ENCODE measurements around the gene ARHGEF28.

ARHGEF28 gene

GRCh38 chr5:73693573-73694061 is 67.6 kb downstream of the ARHGEF28 start:
- DNase-seq: no peak

- no peak for DNase-seq
Measured at GRCh38 chr5:73694089-73694488, 68.1 kb downstream of the ARHGEF28 start.

- no peak for DNase-seq
Measured at GRCh38 chr5:73698011-73698410, 72.0 kb downstream of the ARHGEF28 start.

GRCh38 chr5:73701566-73701965 is 75.6 kb downstream of the ARHGEF28 start:
- no peak for DNase-seq

- no peak for DNase-seq
Measured at GRCh38 chr5:73702534-73702933, 76.5 kb downstream of the ARHGEF28 start.

- DNase-seq: no peak
Measured at GRCh38 chr5:73702951-73703350, 77.0 kb downstream of the ARHGEF28 start.

- no peak for DNase-seq
Measured at GRCh38 chr5:73705364-73705763, 79.4 kb downstream of the ARHGEF28 start.

- DNase-seq: no peak
Measured at GRCh38 chr5:73706963-73707362, 81.0 kb downstream of the ARHGEF28 start.

- DNase-seq: no peak
Measured at GRCh38 chr5:73709536-73710129, 83.6 kb downstream of the ARHGEF28 start.

GRCh38 chr5:73716284-73716808 is 90.3 kb downstream of the ARHGEF28 start:
- no peak for DNase-seq

GRCh38 chr5:73718762-73719161 is 92.8 kb downstream of the ARHGEF28 start:
- no peak for DNase-seq

- DNase-seq: no peak
Measured at GRCh38 chr5:73719632-73720031, 93.6 kb downstream of the ARHGEF28 start.

GRCh38 chr5:73722231-73722630 is 96.2 kb downstream of the ARHGEF28 start:
- DNase-seq: no peak

- DNase-seq: no peak
Measured at GRCh38 chr5:73726071-73726470, 100.1 kb downstream of the ARHGEF28 start.

- DNase-seq: no peak
Measured at GRCh38 chr5:73726606-73727231, 100.7 kb downstream of the ARHGEF28 start.

GRCh38 chr5:73727470-73727869 is 101.5 kb downstream of the ARHGEF28 start:
- no peak for DNase-seq

- no peak for DNase-seq
Measured at GRCh38 chr5:73728493-73729273, 102.7 kb downstream of the ARHGEF28 start.

- DNase-seq: no peak
Measured at GRCh38 chr5:73729329-73729728, 103.3 kb downstream of the ARHGEF28 start.

- no peak for DNase-seq
Measured at GRCh38 chr5:73732045-73732444, 106.0 kb downstream of the ARHGEF28 start.

GRCh38 chr5:73733219-73733618 is 107.2 kb downstream of the ARHGEF28 start:
- no peak for DNase-seq

GRCh38 chr5:73735032-73735734 is 109.2 kb downstream of the ARHGEF28 start:
- DNase-seq: no peak

- DNase-seq: no peak
Measured at GRCh38 chr5:73739650-73740049, 113.7 kb downstream of the ARHGEF28 start.

GRCh38 chr5:73740274-73740790 is 114.3 kb downstream of the ARHGEF28 start:
- DNase-seq: no peak

All from inflammatory macrophage treated with lipopolysaccharide for 1 hour (primary cell).